GM18507 (cell line): ENCODE data around the gene FABP2.
"Not testable (repeated sequence)": the region's sequence is repeated elsewhere in the genome, so short reads cannot be mapped to it uniquely, and the experiment has no call there.

ENCODE experiments used
- DNase-seq: peaks from one replicate; pipeline ENCODE4 v3.0.0; 2011; ENCODE audit warnings: low read depth; ENCODE audit not compliant: insufficient read length; ENCODE audit errors: extremely low spot score
- FAIRE-seq: peaks from 2 replicates; lab custom pipeline; 2011; peaks lifted over from hg19 to GRCh38; lab: Jason Lieb, UNC

Gene FABP2

DNA sequence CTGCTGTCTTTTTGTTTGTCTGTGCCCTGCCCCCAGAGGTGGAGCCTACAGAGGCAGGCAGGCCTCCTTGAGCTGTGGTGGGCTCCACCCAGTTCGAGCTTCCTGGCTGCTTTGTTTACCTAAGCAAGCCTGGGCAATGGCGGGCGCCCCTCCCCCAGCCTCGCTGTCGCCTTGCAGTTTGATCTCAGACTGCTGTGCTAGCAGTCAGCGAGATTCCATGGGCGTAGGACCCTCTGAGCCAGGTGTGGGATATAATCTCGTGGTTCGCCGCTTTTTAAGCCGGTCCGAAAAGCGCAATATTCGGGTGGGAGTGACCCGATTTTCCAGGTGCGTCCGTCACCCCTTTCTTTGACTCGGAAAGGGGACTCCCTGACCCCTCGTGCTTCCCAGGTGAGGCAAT lies 42.4 kb downstream of the FABP2 start:
- FAIRE-seq, DNase-seq: not testable (repeated sequence)

DNA sequence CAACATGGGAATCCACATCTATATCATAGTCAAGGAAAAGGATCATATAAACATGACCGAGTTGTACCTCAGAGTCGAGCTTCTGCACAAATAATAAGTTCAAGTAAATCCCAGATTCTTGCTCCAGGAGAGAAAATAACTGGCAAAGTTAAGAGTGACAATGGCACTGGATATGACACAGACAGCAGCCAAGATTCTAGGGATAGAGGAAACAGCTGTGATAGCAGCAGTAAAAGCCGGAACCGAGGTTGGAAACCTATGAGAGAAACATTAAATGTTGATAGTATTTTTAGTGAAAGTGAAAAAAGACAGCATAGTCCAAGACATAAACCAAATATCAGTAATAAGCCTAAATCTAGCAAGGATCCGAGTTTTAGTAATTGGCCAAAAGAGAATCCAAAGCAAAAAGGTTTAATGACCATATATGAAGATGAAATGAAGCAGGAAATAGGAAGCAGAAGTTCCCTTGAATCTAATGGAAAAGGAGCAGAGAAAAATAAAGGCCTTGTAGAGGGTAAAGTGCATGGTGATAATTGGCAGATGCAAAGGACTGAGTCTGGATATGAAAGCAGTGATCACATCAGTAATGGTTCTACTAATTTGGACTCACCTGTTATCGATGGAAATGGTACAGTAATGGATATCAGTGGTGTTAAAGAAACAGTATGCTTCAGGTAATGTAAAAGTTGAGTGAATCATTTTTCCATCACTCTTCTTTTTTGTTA lies 50.4 kb downstream of the FABP2 start:
- DNase-seq (no peak), FAIRE-seq (no peak)

DNA sequence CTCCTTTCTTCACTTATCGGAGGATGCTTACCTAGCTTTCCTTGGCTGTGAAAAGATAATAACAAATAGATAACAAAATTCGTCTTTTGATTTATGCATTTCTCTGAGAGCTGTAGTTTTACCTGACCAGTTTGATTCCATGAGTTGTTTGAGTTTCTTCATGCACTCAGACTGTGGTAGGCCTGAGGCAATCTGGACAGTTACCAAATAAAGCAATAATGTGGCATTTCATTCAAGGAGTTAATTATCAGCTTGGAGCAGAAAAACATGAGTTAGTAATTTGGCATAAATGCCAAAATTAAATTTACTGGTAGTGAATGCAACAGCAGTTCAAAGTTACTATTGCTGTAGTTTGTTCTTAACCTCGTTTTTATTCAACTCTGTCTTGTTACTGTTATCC lies 53.5 kb downstream of the FABP2 start:
- DNase-seq (no peak), FAIRE-seq (no peak)
